HCT116 (cell line): Measurements from ENCODE around the gene SLC7A8. TPM values are rescaled to one million over a fixed set of nuclear protein-coding genes. Genes with fewer than 3 reads are reported as not detected.

Experiments
- ATAC-seq: fragments of 200-7000 bp; cut with Tn5 transposase; 2 replicates; pipeline ENCODE4 v1.9.1; 2020; ENCODE audit warnings: mild to moderate bottlenecking, moderate library complexity
- BruUV-seq: library from RNA; stranded (reverse); fragments of 400-500 nt; replicated peaks from 2 replicates; lab custom pipeline; 2021; lab: Mats Ljungman, UMichigan
- CTCF ChIA-PET: fragments of 300-600 bp; sonication (Branson Sonifier 250); formaldehyde crosslinking; loops from one replicate; lab custom pipeline; 2021; ENCODE audit warnings: antibody characterized with exemption; lab: Charles Lee
- POLR2A ChIA-PET: fragments of 300-600, 350-600 bp; sonication (Branson Sonifier 250); formaldehyde crosslinking; loops from one replicate; lab custom pipeline; 2021; ENCODE audit warnings: antibody characterized with exemption; lab: Charles Lee
- RAD21 ChIA-PET, 2 experiments: fragments of 300-600 bp; sonication (Branson Sonifier 250); formaldehyde crosslinking; loops; one replicate each; lab custom pipeline; 2023; ENCODE audit warnings: low total read pairs in 2 of 2; ENCODE audit not compliant: uncharacterized antibody in 2 of 2, unreplicated experiment in 2 of 2, low non-redundant PET in 1 of 2; lab: Charles Lee
- DNase-seq: peaks from one replicate; pipeline ENCODE4 v3.0.0-alpha.2; 2010; ENCODE audit warnings: low read depth, low spot score
- H2AFZ ChIP-seq: fragments of 200-600 bp; shearing (Covaris generic), sonication (generic); 2 replicates; pipeline ENCODE4 v1.6.1; 2017; ENCODE audit warnings: low read depth, mixed run types, mixed read lengths, antibody characterized with exemption, low read length; ENCODE audit not compliant: poor library complexity, severe bottlenecking
- H3K27ac ChIP-seq: 2 replicates; pipeline ENCODE4 v1.5.1; 2012; ENCODE audit warnings: low read depth, low read length
- H3K27me3 ChIP-seq: fragments of 200-600 bp; sonication (generic); 2 replicates; pipeline ENCODE4 v1.6.1; 2016; ENCODE audit warnings: mixed run types, low read length, mixed read lengths; ENCODE audit not compliant: insufficient read depth
- H3K36me3 ChIP-seq, 2 experiments: fragments of 200-500 bp in 1 of 2; fragments of 200-600 bp in 1 of 2; sonication (Bioruptor generic) in 1 of 2; sonication (generic) in 1 of 2; 2 replicates each; pipeline versions ENCODE4 v1.5.1 to v1.6.1; 2014 to 2016; ENCODE audit warnings: low read length in 2 of 2, inconsistent platforms in 1 of 2, mixed read lengths in 1 of 2, mixed run types in 1 of 2; ENCODE audit not compliant: insufficient read depth in 2 of 2, control insufficient read depth in 1 of 2
- H3K4me1 ChIP-seq, 2 experiments: fragments of 200-600 bp in 1 of 2; sonication (generic) in 1 of 2; 2 replicates each; pipeline versions ENCODE4 v1.5.1 to v1.6.1; 2012 to 2017; ENCODE audit warnings: low read length in 2 of 2, inconsistent platforms in 1 of 2, mild to moderate bottlenecking in 1 of 2, mixed read lengths in 1 of 2, mixed run types in 1 of 2, moderate library complexity in 1 of 2; ENCODE audit not compliant: insufficient read depth in 2 of 2, control insufficient read depth in 1 of 2
- H3K4me2 ChIP-seq: fragments of 200-600 bp; sonication (generic); 2 replicates; pipeline ENCODE4 v1.6.1; 2017; ENCODE audit warnings: mixed run types, low read length, mixed read lengths
- H3K4me3 ChIP-seq, 2 experiments: fragments of 200-600 bp in 1 of 2; sonication (generic) in 1 of 2; replicated peaks in 1 of 2; 2 replicates each; pipeline ENCODE4 v1.5.1; 2011 to 2016; ENCODE audit warnings: low read length in 2 of 2, control low read depth in 1 of 2, low read depth in 1 of 2, mild to moderate bottlenecking in 1 of 2, mixed read lengths in 1 of 2, mixed run types in 1 of 2
- H3K79me2 ChIP-seq: fragments of 200-600 bp; sonication (generic); 2 replicates; pipeline ENCODE4 v1.6.1; 2017; ENCODE audit warnings: mild to moderate bottlenecking, mixed run types, low read length, moderate library complexity, mixed read lengths; ENCODE audit not compliant: insufficient read depth
- H3K9ac ChIP-seq: fragments of 200-600 bp; sonication (generic); 2 replicates; pipeline ENCODE4 v1.6.1; 2016; ENCODE audit warnings: low read length, mixed read lengths
- H3K9me2 ChIP-seq: fragments of 200-600 bp; sonication (generic), shearing (Covaris generic); 2 replicates; pipeline ENCODE4 v1.6.1; 2017; ENCODE audit warnings: mixed run types, mild to moderate bottlenecking, moderate library complexity; ENCODE audit not compliant: insufficient read depth
- H3K9me3 ChIP-seq, 2 experiments: fragments of 200-500 bp in 1 of 2; fragments of 200-600 bp in 1 of 2; sonication (Bioruptor generic) in 1 of 2; sonication (generic) in 1 of 2; 2 replicates each; pipeline ENCODE4 v1.6.1; 2014 to 2017; ENCODE audit warnings: low read length in 2 of 2, mixed read lengths in 2 of 2, inconsistent platforms in 1 of 2, low read depth in 1 of 2, mild to moderate bottlenecking in 1 of 2, mixed run types in 1 of 2, moderate library complexity in 1 of 2; ENCODE audit not compliant: control insufficient read depth in 1 of 2, insufficient read depth in 1 of 2
- H4K20me1 ChIP-seq: fragments of 200-600 bp; sonication (generic), shearing (Covaris generic); 2 replicates; pipeline ENCODE4 v1.6.1; 2017; ENCODE audit warnings: mixed run types, mild to moderate bottlenecking, moderate library complexity; ENCODE audit not compliant: insufficient read depth
- EGR1 ChIP-seq: IDR thresholded peaks from 2 replicates; pipeline ENCODE4 v1.6.1; 2012; ENCODE audit warnings: low read depth
- EZH2 ChIP-seq: fragments of 200-600 bp; sonication (generic); IDR thresholded peaks from 2 replicates; pipeline ENCODE4 v1.6.1; 2017; ENCODE audit warnings: antibody characterized with exemption, mixed run types
- FOSL1 ChIP-seq: IDR thresholded peaks from 2 replicates; pipeline ENCODE4 v1.6.1; 2012; ENCODE audit warnings: low read depth
- POLR2A ChIP-seq: IDR thresholded peaks from 2 replicates; pipeline ENCODE4 v1.7.0; 2011; ENCODE audit warnings: borderline replicate concordance; ENCODE audit not compliant: insufficient read depth, insufficient read length; ENCODE audit errors: extremely low read depth
- POLR2AphosphoS5 ChIP-seq: IDR thresholded peaks from 2 replicates; pipeline ENCODE4 v1.6.1; 2011; ENCODE audit warnings: mild to moderate bottlenecking, low read depth, low read length, moderate library complexity
- TCF7L2 ChIP-seq: IDR thresholded peaks from 2 replicates; pipeline ENCODE4 v1.7.0; 2011; ENCODE audit warnings: borderline replicate concordance, inconsistent platforms; ENCODE audit not compliant: insufficient read depth, insufficient read length; ENCODE audit errors: extremely low read depth
- intact Hi-C: fragments of 100-400 bp; cut with micrococcal nuclease; formaldehyde crosslinking; loops from 2 replicates; pipeline ENCODE4 v1.10.0; 2022
- total RNA-seq: library from RNA; stranded (reverse); gene quantifications from one replicate; pipeline ENCODE4 v1.2.1, GENCODE V29; 2021; ENCODE audit not compliant: unreplicated experiment
- TF ChIP-seq, protein P1 (sequence below): IDR thresholded peaks from 2 replicates; pipeline ENCODE4 v1.6.1; 2012; ENCODE audit warnings: low read depth

The SLC7A8 gene
- total RNA-seq, 1 experiment from 2014 or later, result 5.3 TPM

GRCh38 chr14:23128969-23129758 is 54.3 kb downstream of the SLC7A8 start:
- Histone ChIP-seq H3K9ac (no peak overlapping the region), H4K20me1 (no peaks in the 10 kb centered on the region), H3K79me2 (no peaks in the 10 kb centered on the region), H3K9me2 (no peaks in the 10 kb centered on the region), H3K4me3 (no peak overlapping the region)
- POLR2A ChIA-PET, result no interaction called here
- no peak for DNase-seq
- TF ChIP-seq FOSL1 (no peak), POLR2A (no peak), EZH2 (no peak), POLR2AphosphoS5 (no peak), EGR1 (no peak), TCF7L2 (no peak)
- TF ChIP-seq, protein P1, sequence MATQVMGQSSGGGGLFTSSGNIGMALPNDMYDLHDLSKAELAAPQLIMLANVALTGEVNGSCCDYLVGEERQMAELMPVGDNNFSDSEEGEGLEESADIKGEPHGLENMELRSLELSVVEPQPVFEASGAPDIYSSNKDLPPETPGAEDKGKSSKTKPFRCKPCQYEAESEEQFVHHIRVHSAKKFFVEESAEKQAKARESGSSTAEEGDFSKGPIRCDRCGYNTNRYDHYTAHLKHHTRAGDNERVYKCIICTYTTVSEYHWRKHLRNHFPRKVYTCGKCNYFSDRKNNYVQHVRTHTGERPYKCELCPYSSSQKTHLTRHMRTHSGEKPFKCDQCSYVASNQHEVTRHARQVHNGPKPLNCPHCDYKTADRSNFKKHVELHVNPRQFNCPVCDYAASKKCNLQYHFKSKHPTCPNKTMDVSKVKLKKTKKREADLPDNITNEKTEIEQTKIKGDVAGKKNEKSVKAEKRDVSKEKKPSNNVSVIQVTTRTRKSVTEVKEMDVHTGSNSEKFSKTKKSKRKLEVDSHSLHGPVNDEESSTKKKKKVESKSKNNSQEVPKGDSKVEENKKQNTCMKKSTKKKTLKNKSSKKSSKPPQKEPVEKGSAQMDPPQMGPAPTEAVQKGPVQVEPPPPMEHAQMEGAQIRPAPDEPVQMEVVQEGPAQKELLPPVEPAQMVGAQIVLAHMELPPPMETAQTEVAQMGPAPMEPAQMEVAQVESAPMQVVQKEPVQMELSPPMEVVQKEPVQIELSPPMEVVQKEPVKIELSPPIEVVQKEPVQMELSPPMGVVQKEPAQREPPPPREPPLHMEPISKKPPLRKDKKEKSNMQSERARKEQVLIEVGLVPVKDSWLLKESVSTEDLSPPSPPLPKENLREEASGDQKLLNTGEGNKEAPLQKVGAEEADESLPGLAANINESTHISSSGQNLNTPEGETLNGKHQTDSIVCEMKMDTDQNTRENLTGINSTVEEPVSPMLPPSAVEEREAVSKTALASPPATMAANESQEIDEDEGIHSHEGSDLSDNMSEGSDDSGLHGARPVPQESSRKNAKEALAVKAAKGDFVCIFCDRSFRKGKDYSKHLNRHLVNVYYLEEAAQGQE, result no peak
- TF ChIP-seq, all 23 proteins: peak for 0
- no peaks in the 10 kb centered on the region for H3K36me3 ChIP-seq
- H3K27me3 ChIP-seq, result no peaks in the 10 kb centered on the region
- ATAC-seq, result no peak
- H3K27ac ChIP-seq, result no peak overlapping the region
- H3K4me2 ChIP-seq, result no peak overlapping the region
- no peaks in the 10 kb centered on the region for H3K4me1 ChIP-seq
- ChIA-PET RAD21 (no interaction called here), CTCF (interaction anchor here (4.1 kb wide), 1 partner anchor 8 kb away, joined by 20 read pairs; no protein-coding TSS in a partner anchor)
- no TSS peak for BruUV-seq
- no peak overlapping the region for H2AFZ ChIP-seq
- intact Hi-C loops, result no loop called here
- no peaks in the 10 kb centered on the region for H3K9me3 ChIP-seq
